Measurements from ENCODE around the gene SLC36A3. TPM values are rescaled to one million over a fixed set of nuclear protein-coding genes. Genes with fewer than 3 reads are reported as not detected.
"Not testable (repeated sequence)": the region's sequence is repeated elsewhere in the genome, so short reads cannot be mapped to it uniquely, and the experiment has no call there.

Gene SLC36A3
- total RNA-seq, 2 donors from 2014 or later = not detected

GRCh38 chr5:151236888-151237287, 66.7 kb downstream of the SLC36A3 start:
- ATAC-seq = no peak
- peaks cover 7% of the 10 kb centered on the region for H3K4me1 Mint-ChIP-seq
- H3K27me3 Mint-ChIP-seq = no peaks in the 10 kb centered on the region
- DNase-seq = no peak
- H3K27ac Mint-ChIP-seq = no peak overlapping the region
- H3K9me3 ChIP-seq (ENCODE audit: control insufficient read depth, low read length, poor library complexity, severe bottlenecking) = no peaks in the 10 kb centered on the region
- no peak overlapping the region for H3K4me3 Mint-ChIP-seq
- peaks cover 2% of the 10 kb centered on the region for H3K36me3 Mint-ChIP-seq (ENCODE audit: low read depth)

- not testable (repeated sequence) for DNase-seq; H3K27me3 Mint-ChIP-seq; H3K4me3 Mint-ChIP-seq; H3K4me1 Mint-ChIP-seq; ATAC-seq; H3K9me3 ChIP-seq (ENCODE audit: control insufficient read depth, low read length, poor library complexity, severe bottlenecking); H3K36me3 Mint-ChIP-seq (ENCODE audit: low read depth)
- peak overlapping the region; percentile 53 for H3K27ac Mint-ChIP-seq
These were observed 68.4 kb downstream of the SLC36A3 start for GRCh38 chr5:151235239-151235571.

GRCh38 chr5:151234476-151235238, 68.9 kb downstream of the SLC36A3 start:
- ATAC-seq = peak; percentile 59
- no peaks in the 10 kb centered on the region for H3K9me3 ChIP-seq (ENCODE audit: control insufficient read depth, low read length, poor library complexity, severe bottlenecking)
- no peak for DNase-seq
- Mint-ChIP-seq H3K4me1 (peaks cover 7% of the 10 kb centered on the region), H3K27ac (peak overlapping the region; percentile 53), H3K27me3 (no peaks in the 10 kb centered on the region), H3K36me3 (ENCODE audit: low read depth) (peaks cover 3% of the 10 kb centered on the region), H3K4me3 (no peak overlapping the region)

- H3K4me3 Mint-ChIP-seq = no peak overlapping the region
- H3K27me3 Mint-ChIP-seq = no peaks in the 10 kb centered on the region
- peaks cover 6% of the 10 kb centered on the region for H3K36me3 Mint-ChIP-seq (ENCODE audit: low read depth)
- no peak overlapping the region for H3K27ac Mint-ChIP-seq
- peaks cover 7% of the 10 kb centered on the region for H3K4me1 Mint-ChIP-seq
- DNase-seq (no peak), ATAC-seq (no peak)
- H3K9me3 ChIP-seq (ENCODE audit: control insufficient read depth, low read length, poor library complexity, severe bottlenecking) = no peaks in the 10 kb centered on the region
These were observed 69.9 kb downstream of the SLC36A3 start for GRCh38 chr5:151233616-151234085.

GRCh38 chr5:151231359-151231758, 72.2 kb downstream of the SLC36A3 start:
- ATAC-seq (no peak), DNase-seq (no peak)
- Mint-ChIP-seq H3K36me3 (ENCODE audit: low read depth) (peaks cover 6% of the 10 kb centered on the region), H3K27ac (no peak overlapping the region), H3K4me1 (peaks cover 7% of the 10 kb centered on the region), H3K27me3 (no peaks in the 10 kb centered on the region), H3K4me3 (no peak overlapping the region)
- no peaks in the 10 kb centered on the region for H3K9me3 ChIP-seq (ENCODE audit: control insufficient read depth, low read length, poor library complexity, severe bottlenecking)

GRCh38 chr5:151230048-151230680, 73.4 kb downstream of the SLC36A3 start:
- H3K9me3 ChIP-seq (ENCODE audit: control insufficient read depth, low read length, poor library complexity, severe bottlenecking) = no peaks in the 10 kb centered on the region
- ATAC-seq (no peak), DNase-seq (no peak)
- peaks cover 6% of the 10 kb centered on the region for H3K36me3 Mint-ChIP-seq (ENCODE audit: low read depth)
- no peak overlapping the region for H3K27ac Mint-ChIP-seq
- H3K4me1 Mint-ChIP-seq = peaks cover 10% of the 10 kb centered on the region
- no peaks in the 10 kb centered on the region for H3K27me3 Mint-ChIP-seq
- no peak overlapping the region for H3K4me3 Mint-ChIP-seq

GRCh38 chr5:151228986-151229385, 74.6 kb downstream of the SLC36A3 start:
- H3K27ac Mint-ChIP-seq = no peak overlapping the region
- H3K9me3 ChIP-seq (ENCODE audit: control insufficient read depth, low read length, poor library complexity, severe bottlenecking) = no peaks in the 10 kb centered on the region
- H3K36me3 Mint-ChIP-seq (ENCODE audit: low read depth) = peaks cover 6% of the 10 kb centered on the region
- H3K27me3 Mint-ChIP-seq = no peaks in the 10 kb centered on the region
- DNase-seq = no peak
- ATAC-seq = no peak
- no peak overlapping the region for H3K4me3 Mint-ChIP-seq
- H3K4me1 Mint-ChIP-seq = peaks cover 11% of the 10 kb centered on the region

- no peaks in the 10 kb centered on the region for H3K9me3 ChIP-seq (ENCODE audit: control insufficient read depth, low read length, poor library complexity, severe bottlenecking)
- Mint-ChIP-seq H3K4me1 (peaks cover 11% of the 10 kb centered on the region), H3K36me3 (ENCODE audit: low read depth) (peaks cover 4% of the 10 kb centered on the region), H3K27ac (peak overlapping the region; percentile 86), H3K4me3 (no peak overlapping the region), H3K27me3 (no peaks in the 10 kb centered on the region)
- no peak for DNase-seq
- no peak for ATAC-seq
These were observed 75.6 kb downstream of the SLC36A3 start for GRCh38 chr5:151227918-151228447.

Other genes starting within 250 kb of the SLC36A3 start
- gene TNIP1, start 222.7 kb downstream of the SLC36A3 start, total RNA-seq = 100 to 1,000 TPM; 227 to 245 TPM
- 100 to 1,000 TPM; 258 to 307 TPM for gene ANXA6, start 146.0 kb downstream of the SLC36A3 start, total RNA-seq
- gene CCDC69, start 79.7 kb downstream of the SLC36A3 start, total RNA-seq = 10 to 100 TPM; 74.7 to 82.5 TPM
- gene GM2A, start 50.6 kb downstream of the SLC36A3 start, total RNA-seq = 10 to 100 TPM in 1 of 2 donors, 1 to 10 TPM in 1; 6.0 to 13.4 TPM
- not detected for gene SLC36A2, start 43.8 kb upstream of the SLC36A3 start, total RNA-seq
- gene SLC36A1, start 143.8 kb upstream of the SLC36A3 start, total RNA-seq = 1 to 10 TPM; 5.9 to 6.0 TPM

Measured in T-helper 17 cell (primary cell).